Activated T-cell treated with anti-CD3 and anti-CD28 coated beads, Interleukin-2, amount 50 U/mL, for 4 hours (primary cell): Measurements from ENCODE around the gene MAP3K2. TPM values are rescaled to one million over a fixed set of nuclear protein-coding genes. Genes with fewer than 3 reads are reported as not detected.
"Not testable (repeated sequence)": the region's sequence is repeated elsewhere in the genome, so short reads cannot be mapped to it uniquely, and the experiment has no call there.

Source experiments
- ATAC-seq, 2 donors: fragments of 200-7000 bp; cut with Tn5 transposase; one replicate each; pipeline ENCODE4 v1.10.0; 2021
- DNase-seq: peaks from one replicate; pipeline ENCODE4 v3.0.0-alpha.2; 2020
- H3K27me3 Mint-ChIP-seq: one replicate; pipeline ENCODE4 v1.8.0; 2021; ENCODE audit warnings: low read depth, mixed read lengths
- H3K36me3 Mint-ChIP-seq: one replicate; pipeline ENCODE4 v1.8.0; 2022; ENCODE audit warnings: mixed read lengths; ENCODE audit not compliant: insufficient read depth
- H3K4me1 Mint-ChIP-seq: one replicate; pipeline ENCODE4 v1.8.0; 2021; ENCODE audit warnings: low read depth, mixed read lengths
- H3K4me3 Mint-ChIP-seq: one replicate; pipeline ENCODE4 v1.8.0; 2021; ENCODE audit warnings: mild to moderate bottlenecking, moderate library complexity, mixed read lengths
- H3K9me3 Mint-ChIP-seq: one replicate; pipeline ENCODE4 v1.8.0; 2021; ENCODE audit warnings: mixed read lengths
- total RNA-seq, 3 donors: library from RNA; stranded (reverse); gene quantifications; one replicate each; pipeline ENCODE4 v1.2.1, GENCODE V29; 2021

MAP3K2 gene
- total RNA-seq, 3 donors from 2014 or later = 60.2 to 69.1 (median 63.8) TPM

DNA sequence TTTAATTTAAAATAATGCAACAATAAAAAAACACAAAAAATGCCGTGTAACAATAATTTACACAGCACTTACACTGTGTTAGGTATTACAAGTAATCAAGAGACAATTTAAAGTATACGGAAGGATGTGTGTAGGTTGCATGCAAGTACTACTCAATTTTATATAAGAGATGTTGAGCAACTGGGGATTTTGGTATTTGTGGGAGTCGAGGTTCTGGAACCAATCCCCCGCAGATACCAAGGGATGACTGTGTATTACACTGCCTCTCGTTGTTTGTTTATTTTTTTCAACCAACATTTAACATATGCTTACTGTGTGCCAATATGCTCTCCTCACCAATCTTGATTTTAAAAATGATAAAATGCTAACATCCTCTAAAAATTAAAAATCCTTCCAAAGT lies 24.8 kb downstream of the MAP3K2 start:
- Mint-ChIP-seq H3K27me3 (no peaks in the 10 kb centered on the region), H3K9me3 (no peaks in the 10 kb centered on the region), H3K4me3 (no peak overlapping the region), H3K36me3 (peaks cover 2% of the 10 kb centered on the region), H3K4me1 (peaks cover 71% of the 10 kb centered on the region)
- DNase-seq (no peak), ATAC-seq (no peak)

DNA sequence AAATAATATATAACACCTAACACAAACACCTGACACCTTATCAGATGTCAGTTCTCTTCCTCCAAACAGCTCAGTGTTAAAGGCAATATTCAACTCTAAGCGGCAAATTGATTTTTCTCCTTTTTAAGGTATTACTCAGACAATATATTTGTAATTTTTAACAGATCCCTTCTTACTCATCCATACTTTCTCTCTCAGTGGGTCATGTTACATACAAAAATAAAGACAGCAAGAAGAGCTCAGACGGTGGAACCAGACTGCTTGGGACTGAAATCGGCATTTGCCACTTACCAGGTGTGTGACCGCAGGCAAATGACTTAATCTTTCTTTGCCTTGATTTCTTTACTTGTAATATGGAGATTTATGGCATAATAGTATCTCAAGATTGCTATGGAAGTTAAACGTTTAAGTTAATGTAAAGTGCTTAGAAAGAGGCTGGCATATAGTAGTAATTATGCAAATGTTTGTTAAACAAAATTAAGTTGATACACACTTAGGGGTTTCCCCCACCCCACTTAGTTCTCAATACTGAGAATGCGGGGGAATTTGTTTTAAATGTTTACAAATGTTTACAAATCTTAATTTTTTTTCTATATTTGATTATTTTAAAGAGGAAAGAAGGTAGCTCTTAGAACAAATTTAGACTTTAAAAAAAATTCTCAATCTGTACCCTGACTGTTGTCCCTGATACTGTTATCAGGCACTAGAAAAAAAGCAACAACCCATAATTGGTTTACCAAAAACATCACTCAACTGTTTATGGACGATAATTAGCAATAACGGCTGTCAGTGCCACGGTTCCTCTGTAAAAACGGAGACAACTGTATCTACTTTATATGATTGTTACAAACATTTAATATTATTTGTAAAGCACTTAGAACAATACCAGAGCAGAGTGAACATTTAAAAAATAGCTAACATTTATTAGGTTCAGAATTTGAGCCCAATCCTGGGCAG lies 25.6 kb downstream of the MAP3K2 start:
- no peak overlapping the region for H3K4me3 Mint-ChIP-seq

DNA sequence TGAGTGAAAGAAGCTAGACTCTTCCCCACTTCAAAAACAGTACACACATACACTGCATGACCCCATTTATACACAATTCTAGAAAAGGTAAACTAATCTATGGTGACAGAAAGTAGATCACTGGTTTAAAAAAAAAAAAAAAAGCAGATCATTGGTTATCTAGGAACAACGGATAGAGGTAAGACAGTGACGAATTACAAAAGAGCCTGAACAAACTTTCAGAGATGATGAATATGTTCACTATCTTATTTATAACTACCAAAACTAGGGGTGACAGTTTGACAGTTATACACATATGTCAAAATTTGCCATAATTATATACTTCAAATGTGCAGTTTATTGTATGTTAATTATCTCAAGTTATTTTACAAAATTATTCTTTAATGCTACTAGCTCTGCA lies 27.5 kb downstream of the MAP3K2 start:
- ATAC-seq = no peak
- H3K36me3 Mint-ChIP-seq = peaks cover 2% of the 10 kb centered on the region
- no peak for DNase-seq
- peaks cover 67% of the 10 kb centered on the region for H3K4me1 Mint-ChIP-seq
- no peak overlapping the region for H3K4me3 Mint-ChIP-seq
- H3K27me3 Mint-ChIP-seq = no peaks in the 10 kb centered on the region
- H3K9me3 Mint-ChIP-seq = no peaks in the 10 kb centered on the region

More for the DNA sequence above, 25.6 kb downstream of the MAP3K2 start:
- Mint-ChIP-seq H3K4me1 (peaks cover 72% of the 10 kb centered on the region), H3K36me3 (peaks cover 2% of the 10 kb centered on the region), H3K27me3 (no peaks in the 10 kb centered on the region), H3K9me3 (no peaks in the 10 kb centered on the region)
- DNase-seq (no peak), ATAC-seq (no peak)

DNA sequence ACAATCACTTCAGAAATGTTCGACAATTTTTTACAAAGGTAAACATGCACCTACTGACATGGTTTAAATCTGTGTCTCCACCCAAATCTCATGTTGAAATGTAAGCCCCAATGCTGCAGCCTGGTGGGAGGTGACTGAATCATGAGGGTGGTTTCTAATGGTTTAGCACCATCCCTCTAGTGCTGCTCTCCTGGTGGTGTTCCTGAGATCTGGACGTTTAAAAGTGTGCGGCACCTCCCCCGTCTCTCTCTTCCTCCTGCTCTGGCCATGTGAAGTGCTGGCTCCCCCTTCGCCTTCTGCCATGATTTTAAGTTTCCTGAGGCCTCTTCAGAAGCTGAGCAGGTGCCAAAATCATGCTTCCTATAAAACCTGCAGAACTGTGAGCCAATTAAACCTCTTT lies 28.3 kb downstream of the MAP3K2 start:
- ATAC-seq = no peak
- no peak for DNase-seq
- no peak overlapping the region for H3K4me3 Mint-ChIP-seq
- peaks cover 68% of the 10 kb centered on the region for H3K4me1 Mint-ChIP-seq
- no peaks in the 10 kb centered on the region for H3K27me3 Mint-ChIP-seq
- H3K9me3 Mint-ChIP-seq = no peaks in the 10 kb centered on the region
- H3K36me3 Mint-ChIP-seq = peaks cover 4% of the 10 kb centered on the region

DNA sequence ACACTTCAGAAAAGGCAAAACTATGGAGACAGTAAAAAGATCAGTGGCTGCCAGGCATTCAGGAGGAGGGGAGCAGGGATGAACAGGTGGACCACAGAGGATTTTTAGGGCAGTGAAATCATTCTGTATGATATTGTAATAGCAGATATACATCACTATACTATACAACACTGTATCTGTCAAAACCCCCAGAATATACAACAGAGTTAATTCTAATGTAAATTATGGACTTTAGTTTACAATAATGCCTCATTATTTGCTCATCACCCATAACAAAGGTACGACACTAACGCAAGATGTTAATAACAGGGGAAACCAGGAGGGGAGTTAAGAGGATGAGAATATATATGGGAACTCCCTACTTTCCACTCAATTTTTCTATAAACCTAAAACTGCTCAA lies 28.8 kb downstream of the MAP3K2 start:
- Mint-ChIP-seq H3K9me3 (no peaks in the 10 kb centered on the region), H3K4me1 (peaks cover 66% of the 10 kb centered on the region), H3K4me3 (no peak overlapping the region), H3K27me3 (no peaks in the 10 kb centered on the region), H3K36me3 (peaks cover 5% of the 10 kb centered on the region)
- DNase-seq (no peak), ATAC-seq (no peak)

DNA sequence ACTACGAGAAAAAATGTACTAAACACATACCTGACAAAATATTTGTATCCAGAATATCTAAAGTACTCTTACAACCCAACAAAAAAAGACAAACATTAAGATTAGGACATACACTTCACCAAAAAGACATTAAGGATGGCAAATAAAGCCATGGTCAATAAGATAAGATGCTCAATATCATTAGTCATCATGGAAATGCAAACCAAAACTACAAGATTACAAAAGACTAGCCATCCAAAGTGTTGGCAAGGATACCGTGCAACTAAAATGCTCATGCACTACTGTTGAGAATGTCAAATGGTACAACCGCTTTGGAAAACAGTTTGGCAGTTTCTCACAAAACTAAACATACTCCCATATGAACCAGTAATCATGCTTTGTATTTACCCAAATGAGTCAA lies 29.7 kb downstream of the MAP3K2 start:
- H3K36me3 Mint-ChIP-seq = peaks cover 5% of the 10 kb centered on the region
- no peak overlapping the region for H3K4me3 Mint-ChIP-seq
- no peaks in the 10 kb centered on the region for H3K9me3 Mint-ChIP-seq
- H3K4me1 Mint-ChIP-seq = peaks cover 62% of the 10 kb centered on the region
- ATAC-seq (no peak), DNase-seq (no peak)
- H3K27me3 Mint-ChIP-seq = no peaks in the 10 kb centered on the region

DNA sequence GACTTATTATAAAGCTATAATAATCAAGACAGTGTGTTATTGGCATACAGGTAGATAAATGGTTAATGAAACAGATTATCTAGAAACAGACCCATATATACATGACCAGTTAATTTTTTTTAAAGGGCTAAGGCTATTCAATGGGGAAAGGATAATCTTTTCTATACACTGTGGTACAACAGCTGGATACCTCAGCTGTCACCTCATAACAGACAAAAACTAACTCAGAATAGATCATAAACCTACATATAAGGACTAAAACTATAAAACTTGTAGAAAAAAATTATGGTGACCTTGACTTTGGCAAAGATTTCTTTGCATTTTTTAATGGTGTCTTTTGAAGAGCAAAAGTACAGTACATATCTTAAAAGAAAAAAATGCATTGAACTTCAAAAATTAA lies 30.2 kb downstream of the MAP3K2 start:
- H3K4me1 Mint-ChIP-seq = peaks cover 58% of the 10 kb centered on the region
- no peak overlapping the region for H3K4me3 Mint-ChIP-seq
- H3K36me3 Mint-ChIP-seq = peaks cover 5% of the 10 kb centered on the region
- no peaks in the 10 kb centered on the region for H3K9me3 Mint-ChIP-seq
- no peaks in the 10 kb centered on the region for H3K27me3 Mint-ChIP-seq
- no peak for ATAC-seq
- DNase-seq = no peak

DNA sequence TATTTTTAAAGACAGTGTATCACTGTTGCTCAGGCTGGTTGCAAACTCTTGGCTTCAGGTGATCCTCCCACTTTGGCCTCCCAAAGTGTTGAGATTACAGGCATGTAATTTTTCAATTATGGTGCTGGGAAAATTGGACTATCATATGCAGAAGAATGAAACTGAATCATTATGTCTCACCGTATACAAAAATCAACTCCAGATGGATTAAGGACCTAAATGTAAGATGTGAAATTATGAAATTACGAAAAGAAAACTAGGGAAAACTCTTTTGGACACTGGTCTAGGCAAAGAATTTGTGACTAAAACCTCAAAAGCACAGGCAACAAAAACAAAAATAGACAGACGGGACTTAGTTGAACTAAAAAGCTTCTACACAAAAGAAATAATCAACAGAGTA lies 31.2 kb downstream of the MAP3K2 start:
- H3K9me3 Mint-ChIP-seq = no peaks in the 10 kb centered on the region
- ATAC-seq = no peak
- H3K36me3 Mint-ChIP-seq = peaks cover 9% of the 10 kb centered on the region
- H3K27me3 Mint-ChIP-seq = no peaks in the 10 kb centered on the region
- no peak for DNase-seq
- H3K4me3 Mint-ChIP-seq = no peak overlapping the region
- peaks cover 55% of the 10 kb centered on the region for H3K4me1 Mint-ChIP-seq

DNA sequence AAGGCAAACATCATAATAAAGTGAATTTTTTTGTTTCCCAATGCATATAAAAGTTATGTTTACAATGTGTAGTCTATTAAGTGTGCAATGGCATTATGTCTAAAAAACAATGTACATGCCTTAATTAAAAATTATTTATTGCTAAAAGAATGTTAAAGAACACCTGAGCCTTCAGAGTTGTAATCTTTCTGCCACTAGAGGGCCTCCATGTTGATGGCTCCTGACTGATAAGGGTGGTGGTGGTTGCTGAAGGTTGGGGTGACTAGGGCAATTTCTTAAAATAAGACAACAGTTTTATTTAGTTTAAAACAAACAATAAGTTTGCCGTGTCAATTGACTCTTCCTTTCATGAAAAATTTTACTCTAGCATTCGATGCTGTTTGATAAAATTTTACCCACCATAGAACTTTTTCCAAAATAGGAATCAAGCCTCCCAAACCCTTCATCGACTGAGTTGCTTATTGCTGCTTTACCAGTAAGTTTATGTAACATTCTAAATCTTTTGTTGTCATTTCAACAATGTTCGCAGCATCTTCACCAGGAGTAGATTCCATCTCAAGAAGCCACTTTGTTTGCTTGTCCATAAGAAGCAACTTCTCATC lies 32.3 kb downstream of the MAP3K2 start:
- ATAC-seq (peak in 1 of 2 donors; percentile 53), DNase-seq (peak; percentile 13)
- H3K4me3 Mint-ChIP-seq = no peak overlapping the region
- H3K27me3 Mint-ChIP-seq = no peaks in the 10 kb centered on the region
- peaks cover 9% of the 10 kb centered on the region for H3K36me3 Mint-ChIP-seq
- H3K9me3 Mint-ChIP-seq = no peaks in the 10 kb centered on the region
- peaks cover 60% of the 10 kb centered on the region for H3K4me1 Mint-ChIP-seq

DNA sequence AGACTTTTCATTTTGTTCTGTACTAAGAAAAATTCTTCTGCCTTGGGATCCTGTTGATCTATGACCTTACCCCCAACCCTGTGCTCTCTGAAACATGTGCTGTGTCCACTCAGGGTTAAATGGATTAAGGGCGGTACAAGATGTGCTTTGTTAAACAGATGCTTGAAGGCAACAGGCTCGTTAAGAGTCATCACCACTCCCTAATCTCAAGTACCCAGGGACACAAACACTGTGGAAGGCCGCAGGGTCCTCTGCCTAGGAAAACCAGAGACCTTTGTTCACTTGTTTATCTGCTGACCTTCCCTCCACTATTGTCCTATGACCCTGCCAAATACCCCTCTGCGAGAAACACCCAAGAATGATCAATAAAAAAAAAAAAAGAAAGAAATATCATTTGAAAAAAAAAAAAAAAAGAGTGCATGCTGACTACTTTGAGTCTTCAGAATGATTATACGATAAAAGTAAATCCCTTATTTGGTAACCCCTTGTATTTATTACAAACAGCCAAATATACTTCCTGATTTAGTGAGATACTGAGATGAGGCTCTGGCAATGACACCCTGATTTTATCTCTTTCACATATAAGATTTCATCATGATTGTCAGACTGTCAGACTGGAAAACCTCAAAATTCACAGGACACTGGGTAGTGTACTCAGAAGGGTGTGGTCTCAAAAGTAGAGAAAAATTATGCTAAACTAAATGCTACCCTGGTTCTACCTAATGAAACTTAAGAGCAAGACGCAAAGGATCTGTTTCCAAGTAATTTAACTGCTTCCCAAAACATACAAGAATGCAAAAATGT lies 33.7 kb downstream of the MAP3K2 start:
- not testable (repeated sequence) for H3K4me3 Mint-ChIP-seq, ATAC-seq, H3K36me3 Mint-ChIP-seq, DNase-seq, H3K9me3 Mint-ChIP-seq, H3K27me3 Mint-ChIP-seq
- H3K4me1 Mint-ChIP-seq = peaks cover 62% of the 10 kb centered on the region

DNA sequence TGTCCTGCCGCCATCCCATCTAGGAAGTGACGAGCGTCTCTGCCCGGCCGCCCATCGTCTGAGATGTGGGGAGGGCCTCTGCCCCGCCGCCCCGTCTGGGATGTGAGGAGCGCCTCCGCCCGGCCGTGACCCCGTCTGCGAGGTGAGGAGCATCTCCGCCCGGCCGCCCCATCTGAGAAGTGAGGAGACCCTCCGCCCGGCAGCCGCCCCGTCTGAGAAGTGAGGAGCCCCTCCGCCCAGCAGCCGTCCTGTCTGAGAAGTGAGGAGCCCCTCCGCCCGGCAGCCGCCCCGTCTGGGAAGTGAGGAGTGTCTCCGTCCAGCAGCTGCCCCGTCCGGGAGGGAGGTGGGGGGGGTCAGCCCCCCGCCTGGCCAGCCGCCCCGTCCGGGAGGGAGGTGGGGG lies 34.6 kb downstream of the MAP3K2 start:
- not testable (repeated sequence) for ATAC-seq, H3K4me3 Mint-ChIP-seq, H3K9me3 Mint-ChIP-seq, H3K27me3 Mint-ChIP-seq, DNase-seq, H3K36me3 Mint-ChIP-seq
- peaks cover 62% of the 10 kb centered on the region for H3K4me1 Mint-ChIP-seq

DNA sequence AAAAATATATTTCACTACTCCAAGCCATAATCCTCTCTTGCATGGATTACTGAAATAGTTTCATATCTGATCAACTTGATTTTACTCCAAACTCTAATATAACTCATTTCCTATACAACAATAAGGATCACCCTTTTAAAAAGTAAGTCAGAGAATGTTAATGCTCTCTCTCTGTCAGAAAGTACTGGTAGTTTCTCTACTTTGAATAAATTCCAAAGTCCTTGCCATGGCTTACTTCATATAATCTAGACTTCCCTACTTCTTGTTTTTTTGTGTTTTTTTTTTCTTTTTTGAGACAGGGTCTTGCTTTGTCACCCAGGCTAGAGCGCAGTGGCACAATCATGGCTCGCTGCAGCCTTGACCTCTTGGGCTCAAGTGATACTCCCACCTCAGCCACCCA lies 36.2 kb downstream of the MAP3K2 start:
- ATAC-seq (no peak), DNase-seq (no peak)
- no peaks in the 10 kb centered on the region for H3K9me3 Mint-ChIP-seq
- H3K27me3 Mint-ChIP-seq = no peaks in the 10 kb centered on the region
- no peak overlapping the region for H3K4me3 Mint-ChIP-seq
- H3K4me1 Mint-ChIP-seq = peaks cover 63% of the 10 kb centered on the region
- H3K36me3 Mint-ChIP-seq = peaks cover 9% of the 10 kb centered on the region

DNA sequence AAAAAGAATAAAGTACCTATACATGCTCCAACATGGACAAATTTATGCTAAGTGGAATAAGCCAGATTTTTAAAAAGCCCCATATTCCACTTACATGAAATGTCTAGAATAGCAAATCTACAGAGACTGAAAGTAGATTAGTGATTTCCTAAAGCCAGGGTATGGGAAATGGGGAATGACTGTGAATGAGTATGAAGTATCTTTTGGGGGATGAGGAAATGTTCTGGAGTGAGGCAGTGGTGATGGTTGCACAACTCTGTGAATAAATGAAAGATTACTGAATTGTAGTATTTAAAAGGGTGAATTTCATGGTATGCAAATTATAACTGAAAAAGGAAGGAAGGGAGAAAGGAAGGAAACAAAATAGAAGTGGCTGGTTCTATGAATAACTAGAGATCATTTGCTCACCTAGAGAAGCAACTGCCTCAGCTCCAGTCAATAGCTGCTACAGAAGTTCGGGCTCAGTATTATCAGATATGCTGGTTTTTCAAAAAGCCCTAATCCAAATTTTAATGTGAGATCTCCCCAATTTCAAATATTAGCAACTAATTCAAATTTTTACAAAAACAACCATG lies 39.3 kb downstream of the MAP3K2 start:
- Mint-ChIP-seq H3K4me1 (peaks cover 65% of the 10 kb centered on the region), H3K36me3 (peaks cover 9% of the 10 kb centered on the region), H3K27me3 (no peaks in the 10 kb centered on the region), H3K9me3 (peaks cover 3% of the 10 kb centered on the region), H3K4me3 (no peak overlapping the region)
- ATAC-seq (no peak), DNase-seq (no peak)

DNA sequence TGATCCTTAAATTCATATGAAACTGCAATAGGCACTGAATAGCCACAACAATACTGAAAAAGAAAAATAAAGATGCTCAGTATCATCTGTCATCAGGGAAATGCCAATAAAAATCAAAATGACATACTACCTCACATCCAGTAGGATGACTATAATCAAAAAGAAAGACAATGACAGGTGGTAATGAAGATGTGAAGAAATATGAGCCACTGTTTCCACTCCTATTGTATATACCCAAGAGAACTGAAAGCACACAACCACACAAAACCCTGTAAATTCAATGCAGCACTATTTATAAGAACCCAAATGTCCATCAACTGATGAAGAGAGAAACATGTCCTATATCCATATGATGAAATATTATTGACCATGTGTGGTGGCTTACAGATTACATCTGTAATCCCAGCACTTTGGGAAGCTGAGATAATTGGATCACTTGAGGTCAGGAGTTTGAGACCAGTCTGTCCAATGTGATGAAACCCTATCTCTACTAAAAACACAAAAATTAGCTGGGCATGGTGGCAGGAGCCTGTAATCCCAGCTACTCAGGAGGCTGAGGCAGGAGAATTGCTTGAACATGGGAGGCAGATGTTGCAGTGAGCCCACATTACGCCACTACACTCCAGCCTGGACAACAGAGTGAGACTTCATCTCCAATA lies 39.9 kb downstream of the MAP3K2 start:
- H3K27me3 Mint-ChIP-seq = no peaks in the 10 kb centered on the region
- peaks cover 65% of the 10 kb centered on the region for H3K4me1 Mint-ChIP-seq
- ATAC-seq = peak in 1 of 2 donors; percentile 38
- no peak overlapping the region for H3K4me3 Mint-ChIP-seq
- DNase-seq = no peak
- H3K9me3 Mint-ChIP-seq = peaks cover 3% of the 10 kb centered on the region
- peaks cover 9% of the 10 kb centered on the region for H3K36me3 Mint-ChIP-seq
